HEK293 (cell line): ENCODE data around the gene CBX1.

Experiments used
- CTCF ChIA-PET: fragments of 350-600 bp; formaldehyde crosslinking; extraction: SDS; loops from one replicate; lab custom pipeline; 2021; ENCODE audit warnings: antibody characterized with exemption; lab: Yijun Ruan, JAX
- POLR2A ChIA-PET: fragments of 300-600 bp; formaldehyde crosslinking; extraction: SDS; loops from one replicate; lab custom pipeline; 2020; ENCODE audit warnings: antibody characterized with exemption, inconsistent platforms; lab: Yijun Ruan, JAX
- H3K27ac ChIP-seq: fragments of 200-500 bp; sonication (Bioruptor generic); 2 replicates; pipeline ENCODE4 v1.5.1; 2014; ENCODE audit warnings: low read depth, low read length, control low read depth, inconsistent platforms; ENCODE audit errors: extremely low read depth
- H3K36me3 ChIP-seq, 2 experiments: fragments of 200-500 bp in 1 of 2; sonication (Bioruptor generic) in 1 of 2; 1 replicate in 1 of 2; 2 replicates in 1 of 2; pipeline ENCODE4 v1.5.1; 2014 to 2017; ENCODE audit warnings: inconsistent platforms in 2 of 2, low read length in 2 of 2; ENCODE audit not compliant: control insufficient read depth in 2 of 2, insufficient read depth in 1 of 2
- H3K4me1 ChIP-seq: fragments of 200-500 bp; sonication (Bioruptor generic); 2 replicates; pipeline ENCODE4 v1.5.1; 2014; ENCODE audit warnings: mild to moderate bottlenecking, low read length, inconsistent platforms; ENCODE audit not compliant: control insufficient read depth, insufficient read depth
- H3K4me3 ChIP-seq: 2 replicates; pipeline ENCODE4 v1.5.1; 2011; ENCODE audit warnings: low read depth, mild to moderate bottlenecking, control low read depth, low read length, moderate library complexity
- H3K9me3 ChIP-seq: fragments of 200-500 bp; sonication (Bioruptor generic); 2 replicates; pipeline ENCODE4 v1.5.1; 2014; ENCODE audit warnings: low read depth, low read length, inconsistent platforms; ENCODE audit not compliant: control insufficient read depth, insufficient read depth
- GFI1B ChIP-seq: fragments of 450-650 bp; formaldehyde crosslinking; IDR thresholded peaks from 2 replicates; pipeline ENCODE4 v1.5.1; 2016; ENCODE audit warnings: missing biosample characterization, missing genetic modification characterization
- GLIS1 ChIP-seq: fragments of 450-650 bp; formaldehyde crosslinking; IDR thresholded peaks from 2 replicates; pipeline ENCODE4 v1.5.1; 2016; ENCODE audit warnings: missing biosample characterization, missing genetic modification characterization
- KLF7 ChIP-seq: fragments of 450-650 bp; formaldehyde crosslinking; IDR thresholded peaks from 2 replicates; pipeline ENCODE4 v1.5.1; 2016; ENCODE audit warnings: missing biosample characterization, missing genetic modification characterization, borderline replicate concordance
- PATZ1 ChIP-seq: fragments of 450-650 bp; formaldehyde crosslinking; IDR thresholded peaks from 2 replicates; pipeline ENCODE4 v1.5.1; 2016; ENCODE audit warnings: missing biosample characterization, missing genetic modification characterization
- YY1 ChIP-seq: fragments of 450-650 bp; formaldehyde crosslinking; IDR thresholded peaks from 2 replicates; pipeline ENCODE4 v1.5.1; 2018; ENCODE audit warnings: missing biosample characterization, missing genetic modification characterization
- ZBTB44 ChIP-seq: fragments of 450-650 bp; IDR thresholded peaks from 2 replicates; pipeline ENCODE4 v1.5.1; 2018; ENCODE audit warnings: missing biosample characterization, mild to moderate bottlenecking, missing genetic modification characterization
- ZNF133 ChIP-seq: fragments of 450-650 bp; formaldehyde crosslinking; IDR thresholded peaks from 2 replicates; pipeline ENCODE4 v1.5.1; 2016; ENCODE audit warnings: missing biosample characterization, missing genetic modification characterization
- ZNF138 ChIP-seq: fragments of 450-650 bp; formaldehyde crosslinking; IDR thresholded peaks from 2 replicates; pipeline ENCODE4 v1.5.1; 2016; ENCODE audit warnings: missing biosample characterization, missing genetic modification characterization, borderline replicate concordance
- ZNF169 ChIP-seq: fragments of 450-650 bp; formaldehyde crosslinking; IDR thresholded peaks from 2 replicates; pipeline ENCODE4 v1.5.1; 2016; ENCODE audit warnings: missing biosample characterization, missing genetic modification characterization
- ZNF354C ChIP-seq: fragments of 450-650 bp; formaldehyde crosslinking; IDR thresholded peaks from 2 replicates; pipeline ENCODE4 v1.5.1; 2016; ENCODE audit warnings: missing biosample characterization, missing genetic modification characterization, low read depth, borderline replicate concordance
- ZNF48 ChIP-seq: fragments of 450-650 bp; formaldehyde crosslinking; IDR thresholded peaks from 2 replicates; pipeline ENCODE4 v1.5.1; 2016; ENCODE audit warnings: missing biosample characterization, missing genetic modification characterization
- ZNF514 ChIP-seq: fragments of 450-650 bp; formaldehyde crosslinking; IDR thresholded peaks from 2 replicates; pipeline ENCODE4 v1.5.1; 2016; ENCODE audit warnings: missing biosample characterization, missing genetic modification characterization
- ZNF518A ChIP-seq: fragments of 450-650 bp; formaldehyde crosslinking; conservative IDR thresholded peaks from 2 replicates; pipeline ENCODE4 v1.5.1; 2016; ENCODE audit warnings: low read depth, missing biosample characterization, missing genetic modification characterization
- ZNF544 ChIP-seq: fragments of 450-650 bp; formaldehyde crosslinking; IDR thresholded peaks from 2 replicates; pipeline ENCODE4 v1.5.0; 2017; ENCODE audit warnings: missing biosample characterization, missing genetic modification characterization
- ZNF560 ChIP-seq: fragments of 450-650 bp; formaldehyde crosslinking; IDR thresholded peaks from 2 replicates; pipeline ENCODE4 v1.5.1; 2017; ENCODE audit warnings: missing biosample characterization, missing genetic modification characterization, borderline replicate concordance
- ZNF621 ChIP-seq: fragments of 450-650 bp; formaldehyde crosslinking; IDR thresholded peaks from 2 replicates; pipeline ENCODE4 v1.5.1; 2017; ENCODE audit warnings: missing biosample characterization, missing genetic modification characterization
- ZNF768 ChIP-seq: fragments of 450-650 bp; formaldehyde crosslinking; IDR thresholded peaks from 2 replicates; pipeline ENCODE4 v1.5.1; 2018; ENCODE audit warnings: missing biosample characterization, mild to moderate bottlenecking, missing genetic modification characterization
- ZNF830 ChIP-seq: fragments of 450-650 bp; IDR thresholded peaks from 2 replicates; pipeline ENCODE4 v1.5.0; 2018; ENCODE audit warnings: missing biosample characterization, missing genetic modification characterization, low read depth, mild to moderate bottlenecking, moderate library complexity
- TF ChIP-seq, protein P1 (sequence below): fragments of 450-650 bp; formaldehyde crosslinking; IDR thresholded peaks from 2 replicates; pipeline ENCODE4 v1.5.0; 2017; ENCODE audit warnings: missing biosample characterization, missing genetic modification characterization, borderline replicate concordance
- TF ChIP-seq, protein P2 (sequence below): fragments of 450-650 bp; formaldehyde crosslinking; IDR thresholded peaks from 2 replicates; pipeline ENCODE4 v1.5.1; 2016; ENCODE audit warnings: missing biosample characterization, missing genetic modification characterization
- TF ChIP-seq, protein P3 (sequence below): fragments of 450-650 bp; formaldehyde crosslinking; IDR thresholded peaks from 2 replicates; pipeline ENCODE4 v1.5.1; 2016; ENCODE audit warnings: missing biosample characterization, missing genetic modification characterization, low read depth

Gene CBX1

GRCh38 chr17:48051706-48052486 lies 49.4 kb downstream of the CBX1 start (continued):
- TF ChIP-seq, protein P1, sequence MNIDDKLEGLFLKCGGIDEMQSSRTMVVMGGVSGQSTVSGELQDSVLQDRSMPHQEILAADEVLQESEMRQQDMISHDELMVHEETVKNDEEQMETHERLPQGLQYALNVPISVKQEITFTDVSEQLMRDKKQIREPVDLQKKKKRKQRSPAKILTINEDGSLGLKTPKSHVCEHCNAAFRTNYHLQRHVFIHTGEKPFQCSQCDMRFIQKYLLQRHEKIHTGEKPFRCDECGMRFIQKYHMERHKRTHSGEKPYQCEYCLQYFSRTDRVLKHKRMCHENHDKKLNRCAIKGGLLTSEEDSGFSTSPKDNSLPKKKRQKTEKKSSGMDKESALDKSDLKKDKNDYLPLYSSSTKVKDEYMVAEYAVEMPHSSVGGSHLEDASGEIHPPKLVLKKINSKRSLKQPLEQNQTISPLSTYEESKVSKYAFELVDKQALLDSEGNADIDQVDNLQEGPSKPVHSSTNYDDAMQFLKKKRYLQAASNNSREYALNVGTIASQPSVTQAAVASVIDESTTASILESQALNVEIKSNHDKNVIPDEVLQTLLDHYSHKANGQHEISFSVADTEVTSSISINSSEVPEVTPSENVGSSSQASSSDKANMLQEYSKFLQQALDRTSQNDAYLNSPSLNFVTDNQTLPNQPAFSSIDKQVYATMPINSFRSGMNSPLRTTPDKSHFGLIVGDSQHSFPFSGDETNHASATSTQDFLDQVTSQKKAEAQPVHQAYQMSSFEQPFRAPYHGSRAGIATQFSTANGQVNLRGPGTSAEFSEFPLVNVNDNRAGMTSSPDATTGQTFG, result no peak
- no peak for TF ChIP-seq ZNF830 (tag by site-specific recombination)
- TF ChIP-seq, all 188 proteins: peak for 25

- Histone ChIP-seq H3K4me1 (peaks cover 52% of the 10 kb centered on the region), H3K27ac (peak overlapping the region; percentile 56), H3K9me3 (no peaks in the 10 kb centered on the region), H3K36me3 (peaks cover 6 to 52% of the 10 kb centered on the region in 2 experiments), H3K4me3 (no peak overlapping the region)
- POLR2A ChIA-PET, result no interaction called here
- CTCF ChIA-PET, result interaction anchor here (1.3 kb wide), 1 partner anchor 21 kb away, joined by 3 read pairs; no protein-coding TSS in a partner anchor
- no peak for TF ChIP-seq ZNF48 (tag by site-specific recombination)
- TF ChIP-seq ZNF354C, result no peak
- no peak for TF ChIP-seq ZBTB44 (tag by site-specific recombination)
- no peak for TF ChIP-seq ZNF518A (tag by site-specific recombination)
- TF ChIP-seq GLIS1 (tag by site-specific recombination), result no peak
- TF ChIP-seq YY1, result no peak
- TF ChIP-seq ZNF514 (tag by site-specific recombination), result no peak
- TF ChIP-seq ZNF133 (tag by site-specific recombination), result no peak
- TF ChIP-seq, protein P2, sequence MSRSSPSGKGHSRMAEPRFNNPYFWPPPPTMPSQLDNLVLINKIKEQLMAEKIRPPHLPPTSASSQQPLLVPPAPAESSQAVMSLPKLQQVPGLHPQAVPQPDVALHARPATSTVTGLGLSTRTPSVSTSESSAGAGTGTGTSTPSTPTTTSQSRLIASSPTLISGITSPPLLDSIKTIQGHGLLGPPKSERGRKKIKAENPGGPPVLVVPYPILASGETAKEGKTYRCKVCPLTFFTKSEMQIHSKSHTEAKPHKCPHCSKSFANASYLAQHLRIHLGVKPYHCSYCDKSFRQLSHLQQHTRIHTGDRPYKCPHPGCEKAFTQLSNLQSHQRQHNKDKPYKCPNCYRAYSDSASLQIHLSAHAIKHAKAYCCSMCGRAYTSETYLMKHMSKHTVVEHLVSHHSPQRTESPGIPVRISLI, result no peak
- TF ChIP-seq ZNF768 (tag by site-specific recombination), result no peak
- no peak for TF ChIP-seq GFI1B
- TF ChIP-seq PATZ1, result no peak
- no peak for TF ChIP-seq ZNF621 (tag by site-specific recombination)
- TF ChIP-seq ZNF544 (tag by site-specific recombination), result no peak
- TF ChIP-seq KLF7 (tag by site-specific recombination), result no peak
- TF ChIP-seq, protein P3, sequence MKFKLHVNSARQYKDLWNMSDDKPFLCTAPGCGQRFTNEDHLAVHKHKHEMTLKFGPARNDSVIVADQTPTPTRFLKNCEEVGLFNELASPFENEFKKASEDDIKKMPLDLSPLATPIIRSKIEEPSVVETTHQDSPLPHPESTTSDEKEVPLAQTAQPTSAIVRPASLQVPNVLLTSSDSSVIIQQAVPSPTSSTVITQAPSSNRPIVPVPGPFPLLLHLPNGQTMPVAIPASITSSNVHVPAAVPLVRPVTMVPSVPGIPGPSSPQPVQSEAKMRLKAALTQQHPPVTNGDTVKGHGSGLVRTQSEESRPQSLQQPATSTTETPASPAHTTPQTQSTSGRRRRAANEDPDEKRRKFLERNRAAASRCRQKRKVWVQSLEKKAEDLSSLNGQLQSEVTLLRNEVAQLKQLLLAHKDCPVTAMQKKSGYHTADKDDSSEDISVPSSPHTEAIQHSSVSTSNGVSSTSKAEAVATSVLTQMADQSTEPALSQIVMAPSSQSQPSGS (tag by site-specific recombination), result no peak
- TF ChIP-seq ZNF560 (tag by site-specific recombination), result no peak
- no peak for TF ChIP-seq ZNF169 (tag by site-specific recombination)
- no peak for TF ChIP-seq ZNF138
Observed at GRCh38 chr17:48051283-48051682, 50.0 kb downstream of the CBX1 start.
